Brain microvascular endothelial cell (primary cell): Measurements from ENCODE around the gene TRAPPC1.
"Not testable (repeated sequence)": the region's sequence is repeated elsewhere in the genome, so short reads cannot be mapped to it uniquely, and the experiment has no call there.

ENCODE experiments used
- DNase-seq: peaks from one replicate; pipeline ENCODE4 v3.0.0-alpha.2; 2020
- H3K27ac ChIP-seq: fragments of 250-450 bp; sonication (Bioruptor Pico); 2 replicates; pipeline ENCODE4 v1.5.1; 2020; ENCODE audit warnings: mild to moderate bottlenecking, moderate library complexity
- H3K27me3 ChIP-seq: fragments of 250-450 bp; sonication (Bioruptor Pico); replicated peaks from 2 replicates; pipeline ENCODE4 v1.5.1; 2020; ENCODE audit warnings: mild to moderate bottlenecking
- H3K36me3 ChIP-seq: fragments of 250-450 bp; sonication (Bioruptor Pico); replicated peaks from 2 replicates; pipeline ENCODE4 v1.5.1; 2020; ENCODE audit warnings: mild to moderate bottlenecking
- H3K4me3 ChIP-seq: 2 replicates; pipeline ENCODE4 v1.5.1; 2011; ENCODE audit warnings: low read depth, mild to moderate bottlenecking, control low read depth, low read length, moderate library complexity
- CTCF ChIP-seq: IDR thresholded peaks from 2 replicates; pipeline ENCODE4 v1.5.1; 2011; ENCODE audit warnings: low read depth, mild to moderate bottlenecking, moderate library complexity, low read length, control low read depth, inconsistent platforms; ENCODE audit errors: missing control alignments
- in situ Hi-C: cut with HindIII; loops from 2 replicates; pipeline ENCODE4 v1.10.0; 2017; ENCODE audit warnings: low sequenced_read_pairs, low pct_ligation_motif_present

TRAPPC1 gene

GRCh38 chr17:7956228-7956965 lies 24.7 kb upstream of the TRAPPC1 start:
- in situ Hi-C loops = no loop called here
- no peak for DNase-seq
- Histone ChIP-seq H3K27ac (no peak overlapping the region), H3K36me3 (no peaks in the 10 kb centered on the region), H3K27me3 (no peaks in the 10 kb centered on the region), H3K4me3 (no peak overlapping the region)
- TF ChIP-seq CTCF = no peak

GRCh38 chr17:7955414-7956227 lies 23.9 kb upstream of the TRAPPC1 start:
- Histone ChIP-seq H3K27ac (no peak overlapping the region), H3K4me3 (no peak overlapping the region), H3K36me3 (no peaks in the 10 kb centered on the region), H3K27me3 (no peaks in the 10 kb centered on the region)
- TF ChIP-seq CTCF = no peak
- no peak for DNase-seq
- in situ Hi-C loops = no loop called here

GRCh38 chr17:7953266-7953665 lies 21.5 kb upstream of the TRAPPC1 start:
- H3K36me3 ChIP-seq, DNase-seq, H3K27ac ChIP-seq, in situ Hi-C loops, H3K4me3 ChIP-seq, H3K27me3 ChIP-seq: not testable (repeated sequence)

GRCh38 chr17:7951143-7951792 lies 19.5 kb upstream of the TRAPPC1 start:
- in situ Hi-C loops = no loop called here
- TF ChIP-seq CTCF = no peak
- Histone ChIP-seq H3K27ac (no peak overlapping the region), H3K4me3 (no peak overlapping the region), H3K36me3 (peaks cover 24% of the 10 kb centered on the region), H3K27me3 (no peaks in the 10 kb centered on the region)
- no peak for DNase-seq

GRCh38 chr17:7950578-7950977 lies 18.8 kb upstream of the TRAPPC1 start:
- no peaks in the 10 kb centered on the region for H3K27me3 ChIP-seq
- in situ Hi-C loops = no loop called here
- TF ChIP-seq CTCF = no peak
- DNase-seq = no peak
- no peak overlapping the region for H3K27ac ChIP-seq
- H3K4me3 ChIP-seq = no peak overlapping the region
- peaks cover 31% of the 10 kb centered on the region for H3K36me3 ChIP-seq

DNA sequence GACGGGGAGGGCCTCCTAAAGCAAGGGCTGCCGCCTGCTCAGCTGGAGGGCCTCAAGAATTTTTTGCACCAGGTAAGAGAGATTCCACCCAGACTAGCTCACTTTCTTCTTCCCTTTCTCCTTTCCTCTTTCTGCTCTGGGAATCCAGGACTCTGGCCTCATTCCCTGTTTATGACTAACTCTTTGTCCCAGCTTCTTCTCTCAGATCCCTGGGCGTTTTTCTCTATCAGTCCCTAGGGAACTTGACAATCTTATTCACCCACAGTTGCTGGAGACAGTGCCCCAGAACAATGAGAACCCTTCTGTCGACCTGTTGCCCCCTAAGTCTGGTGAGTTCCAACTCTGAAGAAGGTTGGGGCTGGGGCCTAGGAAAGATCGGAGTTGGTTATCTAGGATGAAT lies 15.9 kb upstream of the TRAPPC1 start:
- Histone ChIP-seq H3K36me3 (peaks cover 55% of the 10 kb centered on the region), H3K27me3 (no peaks in the 10 kb centered on the region), H3K27ac (no peak overlapping the region), H3K4me3 (no peak overlapping the region)
- no peak for TF ChIP-seq CTCF
- in situ Hi-C loops = no loop called here
- no peak for DNase-seq
